A673 (cell line): ENCODE measurements around the gene MECR. TPM values are rescaled to one million over a fixed set of nuclear protein-coding genes. Genes with fewer than 3 reads are reported as not detected.

ENCODE experiments used
- BruUV-seq: library from RNA; stranded (reverse); fragments of 400-500 nt; replicated peaks from 2 replicates; lab custom pipeline; 2021; lab: Mats Ljungman, UMichigan
- CTCF ChIA-PET: fragments of 300-600 bp; sonication (Branson Sonifier 250); formaldehyde crosslinking; loops from one replicate; lab custom pipeline; 2022; ENCODE audit warnings: antibody characterized with exemption; lab: Charles Lee
- POLR2A ChIA-PET: fragments of 300-600 bp; sonication (Branson Sonifier 250); formaldehyde crosslinking; loops from one replicate; lab custom pipeline; 2022; ENCODE audit warnings: antibody characterized with exemption; ENCODE audit not compliant: low non-redundant PET; lab: Charles Lee
- DNase-seq: peaks from one replicate; pipeline ENCODE4 v3.0.0-alpha.2; 2015; ENCODE audit warnings: low spot score
- H3K27ac ChIP-seq: fragments of 200-600 bp; sonication (generic); 2 replicates; pipeline ENCODE4 v1.5.1; 2016; ENCODE audit warnings: mixed run types, low read depth, mild to moderate bottlenecking, mixed read lengths, antibody characterized with exemption, low read length; ENCODE audit not compliant: poor library complexity, severe bottlenecking
- H3K27me3 ChIP-seq: fragments of 200-600 bp; sonication (generic); replicated peaks from 2 replicates; pipeline ENCODE4 v1.6.1; 2017; ENCODE audit warnings: mixed run types, low read depth, mild to moderate bottlenecking, mixed read lengths, antibody characterized with exemption, low read length; ENCODE audit not compliant: insufficient read depth, poor library complexity
- H3K36me3 ChIP-seq: fragments of 200-600 bp; sonication (generic); 2 replicates; pipeline ENCODE4 v1.6.1; 2016; ENCODE audit warnings: mixed run types, mild to moderate bottlenecking, mixed read lengths, antibody characterized with exemption, low read length; ENCODE audit not compliant: insufficient read depth, poor library complexity, severe bottlenecking
- H3K4me1 ChIP-seq: fragments of 200-600 bp; sonication (generic); 2 replicates; pipeline ENCODE4 v1.6.1; 2017; ENCODE audit warnings: mixed run types, mild to moderate bottlenecking, mixed read lengths, antibody characterized with exemption, low read length; ENCODE audit not compliant: insufficient read depth, poor library complexity, severe bottlenecking
- H3K4me3 ChIP-seq: fragments of 200-600 bp; sonication (generic); 2 replicates; pipeline ENCODE4 v1.5.1; 2016; ENCODE audit warnings: low read depth, mixed run types, mild to moderate bottlenecking, mixed read lengths, low read length; ENCODE audit not compliant: poor library complexity, severe bottlenecking
- H3K9me3 ChIP-seq: fragments of 200-600 bp; sonication (generic); 2 replicates; pipeline ENCODE4 v1.6.1; 2016; ENCODE audit warnings: mixed run types, low read depth, mild to moderate bottlenecking, mixed read lengths, antibody characterized with exemption, low read length; ENCODE audit not compliant: poor library complexity, severe bottlenecking
- EZH2 ChIP-seq: fragments of 200-600 bp; sonication (generic); IDR thresholded peaks from 2 replicates; pipeline ENCODE4 v1.6.1; 2017; ENCODE audit warnings: borderline replicate concordance, low read depth, mild to moderate bottlenecking, mixed read lengths, antibody characterized with exemption, low read length; ENCODE audit not compliant: poor library complexity, severe bottlenecking
- intact Hi-C: fragments of 100-400 bp; cut with micrococcal nuclease; formaldehyde crosslinking; loops from one replicate; pipeline ENCODE4 v1.10.0; 2022; ENCODE audit not compliant: unreplicated experiment
- total RNA-seq: library from RNA; stranded (reverse); gene quantifications from 2 replicates; pipeline ENCODE4 v1.2.3, GENCODE V29; 2021
- TF ChIP-seq, protein P1 (sequence below): fragments of 300-800, 200-600 bp; sonication (generic); conservative IDR thresholded peaks from 2 replicates; pipeline ENCODE4 v1.5.1; 2017; ENCODE audit warnings: low read depth, mild to moderate bottlenecking, antibody characterized with exemption, low read length, moderate library complexity, mixed read lengths

The MECR gene
- total RNA-seq, 1 experiment from 2014 or later = 39.0 TPM

DNA sequence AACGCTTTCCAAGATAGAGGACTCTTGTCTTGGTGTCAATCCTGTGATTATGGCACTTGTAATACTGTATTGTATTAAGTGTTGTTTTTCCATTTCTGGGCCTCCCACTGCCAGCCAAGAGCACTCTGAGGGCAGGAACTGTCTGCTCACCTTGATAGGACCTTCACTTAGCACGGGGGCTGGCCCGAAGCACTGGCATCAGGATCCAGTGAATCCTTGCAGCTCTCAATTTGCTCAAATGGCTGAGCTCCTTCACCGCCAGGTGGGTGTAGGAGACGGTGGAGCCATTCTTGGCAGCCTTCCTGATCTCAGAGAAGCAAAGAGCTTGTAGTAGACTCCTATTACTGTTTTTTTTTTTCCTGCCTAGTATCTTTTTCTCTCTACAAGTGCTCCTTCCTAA lies 17.7 kb downstream of the MECR start:
- no peak for TF ChIP-seq EZH2
- TF ChIP-seq, protein P1, sequence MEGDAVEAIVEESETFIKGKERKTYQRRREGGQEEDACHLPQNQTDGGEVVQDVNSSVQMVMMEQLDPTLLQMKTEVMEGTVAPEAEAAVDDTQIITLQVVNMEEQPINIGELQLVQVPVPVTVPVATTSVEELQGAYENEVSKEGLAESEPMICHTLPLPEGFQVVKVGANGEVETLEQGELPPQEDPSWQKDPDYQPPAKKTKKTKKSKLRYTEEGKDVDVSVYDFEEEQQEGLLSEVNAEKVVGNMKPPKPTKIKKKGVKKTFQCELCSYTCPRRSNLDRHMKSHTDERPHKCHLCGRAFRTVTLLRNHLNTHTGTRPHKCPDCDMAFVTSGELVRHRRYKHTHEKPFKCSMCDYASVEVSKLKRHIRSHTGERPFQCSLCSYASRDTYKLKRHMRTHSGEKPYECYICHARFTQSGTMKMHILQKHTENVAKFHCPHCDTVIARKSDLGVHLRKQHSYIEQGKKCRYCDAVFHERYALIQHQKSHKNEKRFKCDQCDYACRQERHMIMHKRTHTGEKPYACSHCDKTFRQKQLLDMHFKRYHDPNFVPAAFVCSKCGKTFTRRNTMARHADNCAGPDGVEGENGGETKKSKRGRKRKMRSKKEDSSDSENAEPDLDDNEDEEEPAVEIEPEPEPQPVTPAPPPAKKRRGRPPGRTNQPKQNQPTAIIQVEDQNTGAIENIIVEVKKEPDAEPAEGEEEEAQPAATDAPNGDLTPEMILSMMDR = no peak
- CTCF ChIA-PET = interaction anchor here (0.5 to 0.7 kb wide), 2 partner anchors 177 to 331 kb away, joined by 6 to 7 read pairs; no protein-coding TSS in a partner anchor

DNA sequence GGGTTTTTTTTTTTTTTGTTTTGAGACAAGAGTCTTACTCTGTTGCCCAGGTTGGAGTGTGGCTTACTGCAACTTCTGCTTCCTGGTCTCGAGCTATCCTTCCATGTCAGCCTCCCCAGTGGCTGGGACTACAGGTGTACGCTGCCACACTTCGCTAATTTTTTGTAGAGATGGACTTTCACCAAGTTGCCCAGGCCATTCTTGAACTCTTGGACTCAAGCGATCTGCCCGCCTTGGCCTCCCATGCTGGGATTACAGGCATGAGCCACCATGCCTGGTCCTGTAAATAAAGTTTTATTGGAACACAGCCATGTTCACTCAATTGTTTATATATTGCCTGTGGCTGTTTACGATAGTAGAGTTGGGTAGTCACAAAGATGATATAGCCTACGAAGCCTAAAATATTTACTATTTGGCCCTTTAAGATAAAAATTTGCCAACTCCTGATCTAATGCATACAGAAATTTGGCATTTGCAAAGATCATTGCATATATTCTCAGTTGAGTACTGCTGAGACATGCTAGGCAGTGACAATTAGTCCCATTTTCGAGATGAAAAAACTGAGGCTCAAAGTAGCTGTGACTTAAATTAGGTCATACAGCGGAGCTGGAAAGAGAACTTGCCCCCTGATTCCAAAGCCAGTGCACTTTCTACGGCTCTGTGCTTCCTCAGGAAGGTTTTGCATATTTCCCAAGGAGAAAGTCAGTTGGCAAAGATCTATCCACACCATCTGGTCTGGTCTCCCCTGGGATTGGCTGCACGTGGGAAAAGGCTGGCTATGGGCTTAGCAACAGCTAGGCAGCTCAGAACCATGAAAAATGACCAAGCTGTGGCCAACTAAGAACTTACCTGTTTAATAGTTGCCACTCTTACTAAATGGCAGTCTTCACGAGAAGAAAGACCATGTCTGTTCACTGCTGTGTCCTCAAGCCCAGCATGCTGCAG lies 19.4 kb downstream of the MECR start:
- Histone ChIP-seq H3K4me3 (no peak overlapping the region), H3K27me3 (no peaks in the 10 kb centered on the region), H3K27ac (no peak overlapping the region), H3K9me3 (no peaks in the 10 kb centered on the region), H3K4me1 (no peaks in the 10 kb centered on the region), H3K36me3 (peaks cover 45% of the 10 kb centered on the region)
- intact Hi-C loops = no loop called here
- TF ChIP-seq, protein P1 = no peak
- no peak for TF ChIP-seq EZH2
- ChIA-PET CTCF (no interaction called here), POLR2A (interaction anchor here (0.7 kb wide), 1 partner anchor 9 kb away, joined by 8 read pairs; no protein-coding TSS in a partner anchor)
- DNase-seq = no peak
- BruUV-seq = no TSS peak

More for the DNA sequence above, 17.7 kb downstream of the MECR start:
- no peak overlapping the region for H3K4me3 ChIP-seq
- BruUV-seq = no TSS peak
- peaks cover 46% of the 10 kb centered on the region for H3K36me3 ChIP-seq
- H3K27ac ChIP-seq = no peak overlapping the region
- intact Hi-C loops = no loop called here
- H3K9me3 ChIP-seq = no peaks in the 10 kb centered on the region
- H3K4me1 ChIP-seq = peaks cover 4% of the 10 kb centered on the region
- POLR2A ChIA-PET = no interaction called here
- no peaks in the 10 kb centered on the region for H3K27me3 ChIP-seq
- no peak for DNase-seq

DNA sequence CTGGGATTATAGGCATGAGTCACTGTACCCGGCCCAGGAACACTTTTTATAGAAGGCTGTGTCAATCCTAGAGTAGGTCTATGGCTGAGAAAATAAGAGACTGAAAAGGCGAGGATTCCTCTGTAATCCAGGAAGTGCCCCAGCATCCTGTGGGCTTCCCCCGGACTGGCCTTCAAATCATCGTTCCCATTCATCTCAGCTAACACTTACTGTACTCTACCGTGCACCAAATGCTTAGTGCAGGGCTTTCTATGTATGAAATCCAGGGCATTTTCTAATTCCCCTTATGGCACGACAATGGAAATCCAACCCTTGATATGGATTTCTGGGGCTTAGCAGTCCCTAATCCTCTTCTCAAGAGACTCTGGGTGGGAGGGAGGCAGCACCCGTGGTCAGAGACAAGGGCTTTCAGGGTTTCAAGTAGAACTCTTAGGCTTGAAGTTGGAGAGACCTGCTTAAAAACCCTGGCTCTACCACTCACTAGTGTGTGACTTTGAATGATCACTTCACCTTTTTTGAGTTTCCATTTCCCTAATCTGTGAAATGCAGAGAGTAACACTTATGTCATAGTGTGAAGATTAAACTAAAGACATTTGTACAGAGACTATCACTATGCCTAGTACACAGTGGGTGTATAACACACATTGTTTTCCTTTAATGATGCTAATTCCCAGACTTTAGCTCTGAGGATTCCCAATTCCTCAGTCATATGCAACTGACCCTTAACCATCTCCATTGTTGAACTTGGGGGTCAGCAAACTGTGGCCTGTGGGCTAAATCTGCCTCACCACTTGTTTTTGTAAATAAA lies 20.3 kb downstream of the MECR start:
- intact Hi-C loops = no loop called here

More for the DNA sequence above, 20.3 kb downstream of the MECR start:
- Histone ChIP-seq H3K36me3 (peaks cover 45% of the 10 kb centered on the region), H3K4me3 (no peak overlapping the region), H3K27me3 (no peaks in the 10 kb centered on the region), H3K4me1 (no peaks in the 10 kb centered on the region), H3K27ac (no peak overlapping the region), H3K9me3 (no peaks in the 10 kb centered on the region)
- DNase-seq = no peak
- BruUV-seq = no TSS peak
- POLR2A ChIA-PET = interaction anchor here (0.7 kb wide), 2 partner anchors 8 to 295 kb away, joined by 8 to 9 read pairs; no protein-coding TSS in a partner anchor
- CTCF ChIA-PET = no interaction called here
- TF ChIP-seq, protein P1 = no peak
- no peak for TF ChIP-seq EZH2
